Large intestine (tissue), 3 donors: Measurements from ENCODE around the gene PLAC8. TPM values are rescaled to one million over a fixed set of nuclear protein-coding genes. Genes with fewer than 3 reads are reported as not detected.
A peak's percentile ranks its signal among the peaks of the same experiment; 100 is the strongest.
"Not testable (repeated sequence)": the region's sequence is repeated elsewhere in the genome, so short reads cannot be mapped to it uniquely, and the experiment has no call there.

Source experiments
- DNase-seq, 2 donors: peaks; one replicate each; pipeline versions ENCODE4 v3.0.0 to v3.0.0-alpha.2; 2013
- H3K27ac ChIP-seq: one replicate; pipeline ENCODE4 v1.5.1; 2013; ENCODE audit warnings: low read length
- H3K27me3 ChIP-seq: 2 replicates; pipeline ENCODE4 v1.6.1; 2013; ENCODE audit warnings: low read length; ENCODE audit not compliant: control insufficient read depth, insufficient read depth
- H3K36me3 ChIP-seq: 2 replicates; pipeline ENCODE4 v1.6.1; 2013; ENCODE audit warnings: low read length; ENCODE audit not compliant: control insufficient read depth, insufficient read depth
- H3K4me1 ChIP-seq: one replicate; pipeline ENCODE4 v1.6.1; 2013; ENCODE audit warnings: low read length; ENCODE audit not compliant: control insufficient read depth, insufficient read depth
- H3K4me3 ChIP-seq: one replicate; pipeline ENCODE4 v1.5.1; 2013; ENCODE audit warnings: low read length
- H3K9me3 ChIP-seq: one replicate; pipeline ENCODE4 v1.6.1; 2013; ENCODE audit warnings: mild to moderate bottlenecking, low read depth, low read length, moderate library complexity; ENCODE audit not compliant: control insufficient read depth
- whole genome bisulfite sequencing: methylation state at CpG from one replicate; pipeline ENCODE4 v1.1.5; 2013; ENCODE audit warnings: low lambda C conversion rate; ENCODE audit not compliant: insufficient coverage; 5-methylcytosine and 5-hydroxymethylcytosine counted together
- polyA plus RNA-seq: library from polyadenylated mRNA; unstranded; fragments of 120-200 nt; gene quantifications from one replicate; pipeline ENCODE4 v1.2.1, GENCODE V29; 2013

The PLAC8 gene
- polyA plus RNA-seq, 1 donor, result 114 TPM

DNA sequence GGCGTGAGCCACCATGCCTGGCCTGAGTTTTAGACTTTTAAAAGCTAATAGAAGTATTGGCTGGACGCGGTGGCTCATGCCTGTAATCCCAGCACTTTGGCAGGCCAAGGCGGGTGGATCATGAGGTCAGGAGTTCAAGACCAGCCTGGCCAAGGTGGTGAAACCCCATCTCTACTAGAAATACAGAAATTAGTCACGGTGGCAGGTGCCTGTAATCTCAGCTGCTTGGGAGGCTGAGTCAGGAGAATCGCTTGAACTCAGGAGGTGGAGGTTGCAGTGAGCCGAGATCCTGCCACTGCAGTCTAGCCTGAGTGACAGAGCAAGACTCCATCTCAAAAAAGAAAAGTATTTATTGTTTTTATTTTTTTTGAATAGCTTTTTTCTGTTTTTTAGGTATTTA, 39.7 kb downstream of the PLAC8 start:
- not testable (repeated sequence) for H3K4me3 ChIP-seq, DNase-seq, H3K9me3 ChIP-seq, H3K4me1 ChIP-seq, H3K27me3 ChIP-seq, H3K27ac ChIP-seq
- peaks cover 29% of the 10 kb centered on the region for H3K36me3 ChIP-seq
- WGBS, result no CpG with 5 or more reads among the region's 7 CpGs

DNA sequence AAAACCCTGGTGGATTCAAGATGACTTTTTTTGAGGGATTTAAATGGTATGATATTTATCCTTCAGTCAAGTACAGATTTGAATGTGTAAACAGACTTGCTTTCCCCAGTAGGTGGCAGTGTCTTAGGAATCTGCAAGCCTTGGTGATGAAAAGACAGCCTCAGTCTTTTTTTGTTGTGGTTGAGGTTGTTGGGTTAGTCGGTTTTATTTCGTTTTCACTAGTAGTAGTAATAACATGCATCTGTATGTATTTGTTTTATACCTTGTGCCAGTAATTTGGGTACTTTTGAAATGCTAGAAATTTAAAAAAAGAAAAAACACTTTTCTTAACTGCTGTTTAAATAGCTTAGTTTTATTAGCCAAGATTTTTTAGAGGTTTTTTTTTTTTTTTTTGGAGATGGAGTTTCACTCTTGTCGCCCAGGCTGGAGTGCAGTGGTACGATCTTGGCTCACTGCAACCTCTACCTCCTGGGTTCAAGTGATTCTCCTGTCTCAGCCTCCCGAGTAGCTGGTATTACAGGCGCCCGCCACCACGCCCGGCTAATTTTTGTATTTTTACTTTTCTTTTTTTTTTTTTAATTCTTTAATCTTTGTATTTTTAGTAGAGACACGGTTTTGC, 40.3 kb downstream of the PLAC8 start:
- no peaks in the 10 kb centered on the region for H3K4me1 ChIP-seq
- peak; percentile 44 to 63 for DNase-seq
- H3K9me3 ChIP-seq, result no peaks in the 10 kb centered on the region
- peaks cover 33% of the 10 kb centered on the region for H3K36me3 ChIP-seq
- no peaks in the 10 kb centered on the region for H3K27me3 ChIP-seq
- no peak overlapping the region for H3K27ac ChIP-seq
- 100% methylated on average over 5 of the region's 10 CpGs for WGBS
- H3K4me3 ChIP-seq, result no peak overlapping the region

DNA sequence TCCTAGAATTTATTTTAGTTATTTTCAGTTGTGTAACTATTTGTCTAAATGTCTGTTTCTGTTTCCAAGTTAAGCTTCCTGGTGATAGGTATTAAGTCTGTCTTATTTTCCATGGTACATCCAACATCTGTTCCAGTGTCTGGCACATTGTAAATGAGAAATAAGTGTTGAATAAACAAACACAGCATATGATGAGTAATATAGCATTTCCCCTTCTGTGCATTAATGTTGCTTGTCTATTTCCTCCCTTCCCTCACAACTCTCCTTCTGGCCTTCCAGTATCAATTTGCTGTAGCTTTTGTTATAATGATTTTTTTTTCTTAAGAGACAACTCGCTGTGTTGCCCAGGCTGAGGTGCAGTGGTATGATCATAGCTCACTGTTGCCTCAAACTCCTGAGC, 43.4 kb downstream of the PLAC8 start:
- H3K27ac ChIP-seq, result no peak overlapping the region
- H3K4me1 ChIP-seq, result no peaks in the 10 kb centered on the region
- H3K27me3 ChIP-seq, result no peaks in the 10 kb centered on the region
- no peak for DNase-seq
- peaks cover 44% of the 10 kb centered on the region for H3K36me3 ChIP-seq
- H3K9me3 ChIP-seq, result no peaks in the 10 kb centered on the region
- no peak overlapping the region for H3K4me3 ChIP-seq
- no CpG with 5 or more reads among the region's 1 CpG for WGBS

DNA sequence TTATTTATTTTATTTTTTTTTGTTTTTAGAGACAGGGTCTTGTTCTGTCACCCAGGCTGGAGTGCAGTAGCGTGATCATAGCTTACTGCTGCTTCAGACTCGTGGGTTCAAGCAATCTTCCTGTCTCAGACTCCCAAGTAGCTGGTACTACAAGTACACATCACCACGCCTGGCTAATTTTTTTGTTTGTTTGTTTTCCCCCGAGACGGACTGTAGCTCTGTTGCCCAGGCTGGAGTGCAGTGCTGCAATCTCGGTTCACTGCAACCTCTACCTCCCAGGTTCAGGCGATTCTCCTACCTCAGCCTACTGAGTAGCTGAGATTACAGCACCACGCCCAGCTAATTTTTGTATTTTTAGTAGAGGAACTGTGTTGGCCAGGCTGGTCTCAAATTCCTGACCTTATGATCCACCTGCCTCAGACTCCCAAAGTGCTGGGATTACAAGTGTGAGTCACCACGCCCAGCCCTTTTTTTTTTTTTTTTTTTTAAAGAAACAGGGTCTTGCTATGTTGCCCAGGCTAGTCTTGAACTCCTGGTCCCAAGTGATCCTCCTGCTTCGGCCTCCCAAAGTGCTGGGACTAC, 47.4 kb downstream of the PLAC8 start:
- Histone ChIP-seq H3K36me3 (peaks cover 62% of the 10 kb centered on the region), H3K9me3 (no peaks in the 10 kb centered on the region), H3K4me3 (no peak overlapping the region), H3K27me3 (no peaks in the 10 kb centered on the region), H3K27ac (no peak overlapping the region), H3K4me1 (no peaks in the 10 kb centered on the region)
- WGBS, result 80% methylated on average over 1 of the region's 10 CpGs
- DNase-seq, result no peak

DNA sequence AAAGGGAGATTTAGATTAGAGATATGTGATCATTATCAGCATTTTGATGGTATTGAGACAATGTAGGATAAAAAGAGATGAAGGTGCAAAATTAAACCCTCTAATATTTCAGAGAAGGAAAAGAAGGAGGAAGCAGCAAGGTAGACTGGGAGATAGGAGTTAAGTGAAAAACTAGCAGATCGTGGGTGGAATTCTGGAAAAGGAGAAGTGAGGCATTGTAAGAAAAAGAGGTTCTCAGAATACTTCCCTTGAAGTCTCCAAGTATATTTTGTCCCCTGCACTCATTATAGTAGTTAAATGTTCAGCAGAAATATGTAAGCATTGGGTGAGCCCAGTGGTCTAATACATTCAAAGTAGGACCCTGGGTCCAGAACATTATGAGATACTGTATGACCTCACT, 49.3 kb downstream of the PLAC8 start:
- WGBS, result no CpG with 5 or more reads among the region's 1 CpG
- Histone ChIP-seq H3K27me3 (no peaks in the 10 kb centered on the region), H3K4me3 (no peak overlapping the region), H3K4me1 (no peaks in the 10 kb centered on the region), H3K9me3 (no peaks in the 10 kb centered on the region), H3K27ac (no peak overlapping the region), H3K36me3 (peaks cover 68% of the 10 kb centered on the region)
- DNase-seq, result no peak

DNA sequence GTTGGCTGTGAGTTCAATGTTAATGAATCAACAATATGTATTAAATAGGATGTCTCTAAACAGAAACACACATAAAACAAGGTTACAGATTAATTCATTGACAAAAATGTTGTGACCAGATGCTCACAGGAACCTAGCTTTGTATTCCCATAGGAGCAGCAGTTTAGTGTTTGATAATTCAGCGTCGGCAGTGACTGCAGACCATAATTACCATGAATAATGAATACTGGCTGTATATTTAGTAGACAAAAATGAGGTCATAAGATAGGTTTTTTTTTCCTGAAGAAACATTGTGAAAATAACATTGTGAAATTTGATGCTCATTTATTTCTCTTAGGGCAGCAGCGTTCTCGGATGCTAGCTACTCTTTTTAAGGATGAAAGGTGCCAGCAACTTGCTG, 51.8 kb downstream of the PLAC8 start:
- H3K27ac ChIP-seq, result no peak overlapping the region
- no peaks in the 10 kb centered on the region for H3K9me3 ChIP-seq
- no peak overlapping the region for H3K4me3 ChIP-seq
- WGBS, result 100% methylated on average over 1 of the region's 4 CpGs
- H3K36me3 ChIP-seq, result peaks cover 56% of the 10 kb centered on the region
- no peaks in the 10 kb centered on the region for H3K4me1 ChIP-seq
- no peak for DNase-seq
- H3K27me3 ChIP-seq, result no peaks in the 10 kb centered on the region

DNA sequence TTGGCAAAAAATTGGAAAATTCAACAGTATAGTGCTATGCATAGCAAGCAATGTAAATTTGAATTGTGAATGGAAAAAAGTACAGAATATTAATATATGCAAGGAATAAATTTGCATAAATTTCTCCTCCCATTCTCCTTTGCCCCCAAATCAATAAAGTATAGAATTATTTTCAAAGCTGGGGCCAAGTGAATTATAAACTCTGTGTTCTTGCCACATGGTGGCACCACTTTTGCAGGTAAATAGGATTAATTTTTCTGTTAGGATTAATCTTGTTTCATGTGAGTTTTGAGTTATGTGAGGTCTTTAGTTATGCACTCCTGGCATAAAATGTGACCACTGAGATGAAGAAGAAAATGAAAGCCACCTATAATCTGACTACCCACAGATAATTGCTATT, 59.6 kb downstream of the PLAC8 start:
- Histone ChIP-seq H3K27ac (no peak overlapping the region), H3K36me3 (peaks cover 48% of the 10 kb centered on the region), H3K4me1 (no peaks in the 10 kb centered on the region), H3K9me3 (no peaks in the 10 kb centered on the region), H3K27me3 (no peaks in the 10 kb centered on the region), H3K4me3 (no peak overlapping the region)
- no peak for DNase-seq

DNA sequence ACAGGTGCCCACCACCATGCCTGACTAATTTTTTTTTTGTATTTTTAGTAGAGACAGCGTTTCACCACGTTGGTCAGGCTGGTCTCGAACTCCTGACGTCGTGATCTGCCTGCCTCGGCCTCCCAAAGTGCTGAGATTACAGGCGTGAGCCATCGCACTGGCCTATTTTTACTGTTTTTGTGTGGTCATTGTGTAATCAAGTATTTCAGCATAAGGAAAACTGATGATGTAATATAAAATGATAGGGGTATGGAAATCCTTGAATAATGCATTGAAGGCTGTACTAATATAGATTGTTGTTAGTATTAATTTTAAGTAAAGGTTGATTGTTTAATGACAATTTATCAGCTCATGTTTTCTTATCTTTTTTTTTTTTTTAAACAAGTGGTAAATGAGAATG, 65.7 kb downstream of the PLAC8 start:
- peaks cover 48% of the 10 kb centered on the region for H3K36me3 ChIP-seq
- H3K27ac ChIP-seq, H3K9me3 ChIP-seq, DNase-seq, H3K27me3 ChIP-seq, H3K4me1 ChIP-seq, H3K4me3 ChIP-seq: not testable (repeated sequence)
- no CpG with 5 or more reads among the region's 8 CpGs for WGBS

DNA sequence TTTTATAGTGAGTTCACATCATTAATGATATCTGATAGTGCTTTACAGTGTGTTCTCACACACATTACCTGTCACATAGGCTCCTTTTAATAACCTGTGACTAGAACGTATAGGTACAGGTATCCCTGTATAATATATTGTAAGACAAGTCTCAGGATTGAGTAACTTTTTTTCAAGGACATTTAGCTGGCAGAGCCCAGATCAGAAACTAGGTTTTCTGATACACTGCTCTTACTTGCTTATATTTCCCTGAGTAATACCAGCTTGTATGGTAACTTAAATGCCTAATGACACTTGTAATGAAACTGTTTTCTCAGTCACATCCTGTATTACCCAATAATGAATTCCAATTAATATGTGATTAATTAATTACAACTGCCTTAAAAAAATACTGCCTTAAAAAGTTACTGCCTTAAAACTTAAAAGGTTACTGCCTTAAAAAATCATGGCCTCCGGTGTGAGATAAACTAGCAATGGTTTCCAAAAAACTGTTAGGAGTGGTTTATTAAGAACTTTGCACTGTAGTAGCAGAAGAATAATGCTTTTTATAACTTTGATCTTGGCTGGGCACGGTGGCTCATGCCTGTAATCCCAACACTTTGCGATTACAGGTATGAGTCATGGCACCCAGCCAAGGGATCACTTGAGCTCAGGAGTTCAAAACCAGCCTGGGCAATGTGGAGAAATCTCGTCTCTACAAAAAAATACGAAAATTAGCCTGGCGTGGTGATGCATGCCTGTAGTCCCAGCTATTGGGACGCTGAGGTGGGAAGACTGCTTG, 67.6 kb downstream of the PLAC8 start:
- Histone ChIP-seq H3K4me1 (no peaks in the 10 kb centered on the region), H3K36me3 (peaks cover 34% of the 10 kb centered on the region), H3K27ac (no peak overlapping the region), H3K4me3 (no peak overlapping the region), H3K27me3 (no peaks in the 10 kb centered on the region), H3K9me3 (no peaks in the 10 kb centered on the region)
- WGBS, result no CpG with 5 or more reads among the region's 8 CpGs
- DNase-seq, result no peak

DNA sequence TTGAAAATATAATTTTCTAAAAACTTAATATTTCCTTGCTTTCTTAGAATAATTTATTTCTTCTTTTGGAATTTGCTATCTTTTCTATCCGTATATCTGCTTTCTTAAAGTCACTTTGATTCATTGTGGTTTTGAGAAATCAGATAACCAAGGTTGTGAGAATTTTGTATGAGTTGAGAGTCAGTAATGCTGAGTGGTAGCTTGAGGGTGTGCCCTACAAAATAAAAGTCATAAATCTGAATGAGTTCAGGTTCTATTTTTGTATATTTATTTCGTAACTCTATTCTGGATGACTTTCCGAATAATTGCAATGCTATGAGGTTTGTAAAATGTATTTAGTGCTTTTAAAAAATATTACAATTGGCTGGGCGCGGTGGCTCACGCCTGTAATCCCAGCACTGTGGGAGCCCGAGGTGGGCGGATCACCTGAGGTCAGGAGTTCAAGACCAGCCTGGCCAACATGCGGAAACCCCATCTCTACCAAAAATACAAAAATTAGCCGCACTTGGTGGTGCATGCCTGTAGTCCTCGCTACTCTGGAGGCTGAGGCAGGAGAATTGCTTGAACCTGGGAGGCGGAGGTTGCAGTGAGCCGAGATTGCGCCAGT, 70.6 kb downstream of the PLAC8 start:
- Histone ChIP-seq H3K4me3 (no peak overlapping the region), H3K9me3 (no peaks in the 10 kb centered on the region), H3K4me1 (no peaks in the 10 kb centered on the region), H3K27me3 (no peaks in the 10 kb centered on the region), H3K36me3 (peaks cover 8% of the 10 kb centered on the region), H3K27ac (no peak overlapping the region)
- 94% methylated on average over 2 of the region's 14 CpGs for WGBS
- DNase-seq, result no peak
